ENCODE measurements around the gene GGPS1.
"Not testable (repeated sequence)": the region's sequence is repeated elsewhere in the genome, so short reads cannot be mapped to it uniquely, and the experiment has no call there.

GRCh38 chr1:235283636-235284035 is 44.7 kb upstream of the GGPS1 start:
- not testable (repeated sequence) for TF ChIP-seq YY1 (IDR thresholded peaks at IDR 0.05); CTCF (IDR thresholded peaks at IDR 0.05; ENCODE audit: low read depth, low read length, missing input control); RXRA (IDR thresholded peaks at IDR 0.05); GABPA (IDR thresholded peaks at IDR 0.05 in 1 of 2, conservative IDR thresholded peaks at IDR 0.05 in 1 of 2); JUND (IDR thresholded peaks at IDR 0.05); ZBTB33 (IDR thresholded peaks at IDR 0.05); MAX (IDR thresholded peaks at IDR 0.05); RAD21 (IDR thresholded peaks at IDR 0.05); REST (IDR thresholded peaks at IDR 0.05)

All from liver (tissue), 3 donors.